GM12872 (cell line): ENCODE results near the gene PRLHR.

Source experiments
- CTCF ChIP-seq: IDR thresholded peaks from 3 replicates; pipeline ENCODE4 v1.5.1; 2011; ENCODE audit warnings: low read depth, mild to moderate bottlenecking, low read length, moderate library complexity; ENCODE audit not compliant: insufficient read depth

PRLHR gene

GRCh38 chr10:118542205-118542604 is 53.2 kb downstream of the PRLHR start:
- no peak for TF ChIP-seq CTCF

- TF ChIP-seq CTCF, result no peak
These were observed 53.7 kb downstream of the PRLHR start for GRCh38 chr10:118541718-118542117.
